Measurements from ENCODE around the gene RRBP1.

GRCh38 chr20:17565169-17565845 lies 116.7 kb downstream of the RRBP1 start:
- TF ChIP-seq, protein P1, sequence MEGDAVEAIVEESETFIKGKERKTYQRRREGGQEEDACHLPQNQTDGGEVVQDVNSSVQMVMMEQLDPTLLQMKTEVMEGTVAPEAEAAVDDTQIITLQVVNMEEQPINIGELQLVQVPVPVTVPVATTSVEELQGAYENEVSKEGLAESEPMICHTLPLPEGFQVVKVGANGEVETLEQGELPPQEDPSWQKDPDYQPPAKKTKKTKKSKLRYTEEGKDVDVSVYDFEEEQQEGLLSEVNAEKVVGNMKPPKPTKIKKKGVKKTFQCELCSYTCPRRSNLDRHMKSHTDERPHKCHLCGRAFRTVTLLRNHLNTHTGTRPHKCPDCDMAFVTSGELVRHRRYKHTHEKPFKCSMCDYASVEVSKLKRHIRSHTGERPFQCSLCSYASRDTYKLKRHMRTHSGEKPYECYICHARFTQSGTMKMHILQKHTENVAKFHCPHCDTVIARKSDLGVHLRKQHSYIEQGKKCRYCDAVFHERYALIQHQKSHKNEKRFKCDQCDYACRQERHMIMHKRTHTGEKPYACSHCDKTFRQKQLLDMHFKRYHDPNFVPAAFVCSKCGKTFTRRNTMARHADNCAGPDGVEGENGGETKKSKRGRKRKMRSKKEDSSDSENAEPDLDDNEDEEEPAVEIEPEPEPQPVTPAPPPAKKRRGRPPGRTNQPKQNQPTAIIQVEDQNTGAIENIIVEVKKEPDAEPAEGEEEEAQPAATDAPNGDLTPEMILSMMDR (conservative IDR thresholded peaks at IDR 0.05 in 1 of 2, IDR thresholded peaks at IDR 0.05 in 1 of 2; ENCODE audit: extremely low read depth in 1 of 2, insufficient read depth in 1 of 2, low read depth in 1 of 2, low read length in 2 of 2): no peak
- no peak for TF ChIP-seq EZH2 (IDR thresholded peaks at IDR 0.05; ENCODE audit: borderline replicate concordance, low read length)
